Sigmoid colon (tissue), 7 donors: ENCODE results near the gene ZMYND10. TPM values are rescaled to one million over a fixed set of nuclear protein-coding genes. Genes with fewer than 3 reads are reported as not detected.
A peak's percentile ranks its signal among the peaks of the same experiment; 100 is the strongest.

Experiments used
- DNase-seq: peaks from one replicate; pipeline ENCODE4 v3.0.0-alpha.2; 2019
- H3K27ac ChIP-seq, 4 donors: fragments of 200-600 bp; sonication (generic); one replicate each; pipeline ENCODE4 v1.5.1; 2016 to 2019; ENCODE audit warnings: mild to moderate bottlenecking in 1 of 4
- H3K27me3 ChIP-seq, 3 donors: fragments of 200-600 bp; sonication (generic); one replicate each; pipeline ENCODE4 v1.5.1; 2019; ENCODE audit warnings: mild to moderate bottlenecking in 1 of 3
- H3K36me3 ChIP-seq, 4 donors: fragments of 200-600 bp; sonication (generic); one replicate each; pipeline ENCODE4 v1.5.1; 2016 to 2019
- H3K4me1 ChIP-seq, 4 donors: fragments of 200-600 bp; sonication (generic); one replicate each; pipeline ENCODE4 v1.5.1; 2017 to 2019
- H3K4me3 ChIP-seq, 4 donors: fragments of 200-600 bp; sonication (generic); one replicate each; pipeline ENCODE4 v1.5.1; 2017 to 2019; ENCODE audit warnings: mild to moderate bottlenecking in 2 of 4, moderate library complexity in 1 of 4
- H3K9me3 ChIP-seq, 4 donors: fragments of 200-600 bp in 3 of 4; sonication (generic) in 3 of 4; one replicate each; pipeline versions ENCODE4 v1.5.1 to v1.6.1; 2013 to 2019
- EP300 ChIP-seq, 4 donors: sonication (generic); formaldehyde crosslinking; IDR thresholded peaks; one replicate each; pipeline ENCODE4 v1.6.1; 2017; ENCODE audit warnings: antibody characterized with exemption in 4 of 4
- POLR2A ChIP-seq, 2 donors: fragments of 450-650 bp; IDR thresholded peaks; one replicate each; pipeline ENCODE4 v1.6.1; 2016; ENCODE audit warnings: antibody characterized with exemption in 2 of 2, mild to moderate bottlenecking in 2 of 2, moderate library complexity in 2 of 2
- POLR2AphosphoS5 ChIP-seq, 4 donors: sonication (generic); formaldehyde crosslinking; IDR thresholded peaks; one replicate each; pipeline ENCODE4 v1.6.1; 2017; ENCODE audit warnings: antibody characterized with exemption in 4 of 4
- WGBS, 2 donors: extraction: QIAGEN DNeasy Blood & Tissue Kit; methylation state at CpG; one replicate each; pipeline ENCODE4 v1.1.7; 2013; 5-methylcytosine and 5-hydroxymethylcytosine counted together
- intact Hi-C: fragments of 100-400 bp; cut with DNase I; formaldehyde crosslinking; loops from one replicate; pipeline ENCODE4 v1.15.1; 2023
- polyA plus RNA-seq, 3 donors: library from polyadenylated mRNA; stranded (reverse); fragments of 200-250 nt; gene quantifications; one replicate each; pipeline ENCODE4 v1.2.3, GENCODE V29; 2013
- total RNA-seq, 4 donors: library from RNA; depleted of rRNA; stranded (reverse); fragments of >200 nt; gene quantifications; one replicate each; pipeline ENCODE4 v1.1.0, GENCODE V29; 2016
- TF ChIP-seq, protein P1 (sequence below), 4 experiments: fragments of 450-650 bp in 3 of 4; fragments of 200-600 bp in 1 of 4; IDR thresholded peaks; one replicate each; pipeline ENCODE4 v1.5.1; 2016 to 2019; ENCODE audit warnings: antibody characterized with exemption in 4 of 4, mild to moderate bottlenecking in 3 of 4, moderate library complexity in 2 of 4
- donor health status: healthy with polysubstance abuse.
- donor health status: Bipolar disorder and iron deficiency.
- donor health status: healthy.

Gene ZMYND10
- total and polyA plus RNA-seq, 7 donors, result 0.77 to 1.2 TPM; not detected in 5

DNA sequence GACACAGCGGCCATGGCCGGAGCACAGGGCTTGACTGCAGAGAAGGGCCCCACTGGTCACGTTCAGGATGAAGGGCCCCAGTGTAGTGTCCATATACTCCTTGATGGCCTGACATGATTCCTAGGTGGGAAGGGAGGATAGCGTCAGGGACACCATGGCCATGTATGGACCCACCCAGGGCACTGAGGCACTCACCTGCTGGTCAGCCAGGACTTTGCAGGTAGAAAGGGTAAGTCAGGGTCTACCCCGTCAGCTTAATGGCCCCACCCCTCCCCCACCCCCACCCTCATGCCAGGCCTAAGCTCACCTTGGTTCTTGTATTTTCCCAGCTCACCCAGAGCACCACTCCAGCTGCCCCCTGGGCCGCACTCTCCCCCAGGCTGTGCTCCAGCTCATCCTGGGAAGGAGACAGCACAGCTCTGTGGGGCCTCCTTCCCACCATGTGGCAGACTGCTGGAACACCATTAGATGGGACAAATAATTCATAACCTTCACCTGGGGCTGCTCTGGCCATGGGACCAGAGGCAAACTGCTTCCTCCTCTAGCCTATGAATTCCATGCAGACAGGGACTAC is 44.8 kb downstream of the ZMYND10 start:
- TF ChIP-seq POLR2A (IDR thresholded peaks at IDR 0.05), result no peak
- no peak for TF ChIP-seq POLR2AphosphoS5 (IDR thresholded peaks at IDR 0.05)
- no peak for DNase-seq
- Histone ChIP-seq H3K4me3 (no peak overlapping the region), H3K4me1 (peaks cover 4 to 45% (median 40%) of the 10 kb centered on the region in 4 donors), H3K36me3 (no peaks in the 10 kb centered on the region), H3K9me3 (no peaks in the 10 kb centered on the region), H3K27me3 (no peaks in the 10 kb centered on the region), H3K27ac (peak overlapping the region; percentile 88 to 89 (median 88))
- intact Hi-C loops, result no loop called here
- WGBS, 2 donors, result 92 to 94% methylated on average over 6 of the region's 6 CpGs

DNA sequence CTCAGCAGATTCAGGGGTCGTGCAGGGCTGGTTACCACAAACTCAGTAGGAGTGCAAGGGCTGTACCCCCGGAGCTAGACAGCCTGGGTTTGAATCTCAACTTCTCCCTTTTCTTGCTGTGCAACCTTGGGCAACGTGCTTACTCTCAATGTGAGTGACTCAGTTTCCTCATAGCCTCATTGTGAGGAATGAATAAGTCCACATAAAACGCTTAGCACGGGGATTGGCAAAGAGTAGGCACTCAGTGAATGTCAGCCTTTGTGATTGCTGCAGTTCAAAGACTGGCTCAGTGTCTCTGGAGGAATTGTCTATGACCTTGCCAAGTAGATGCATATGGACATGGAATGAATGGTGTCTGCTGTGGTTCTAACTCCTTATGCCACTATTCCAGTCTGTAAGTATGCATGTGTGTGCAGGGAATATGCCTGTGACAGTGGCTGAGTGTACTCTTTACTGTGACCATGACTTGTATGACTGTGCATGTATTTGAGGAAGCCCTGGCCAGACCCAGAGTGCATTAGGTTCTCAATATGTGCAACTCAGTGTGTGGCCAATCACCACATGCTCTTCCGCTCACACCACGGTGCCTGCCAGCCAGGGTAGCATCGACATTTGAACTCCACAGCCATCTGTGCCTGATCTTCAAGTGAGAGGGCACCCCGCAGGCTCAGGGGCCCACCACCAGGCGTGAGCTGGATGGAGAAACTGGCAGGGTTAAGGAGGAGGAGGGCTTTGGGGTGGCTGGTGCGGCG is 45.4 kb downstream of the ZMYND10 start:
- 55 to 56% methylated on average over 12 of the region's 12 CpGs for WGBS, 2 donors
- Histone ChIP-seq H3K4me3 (peak overlapping the region; percentile 38 to 69 (median 63)), H3K4me1 (peaks cover 4 to 45% (median 40%) of the 10 kb centered on the region in 4 donors), H3K9me3 (no peaks in the 10 kb centered on the region), H3K27ac (peak overlapping the region; percentile 88 to 89 (median 88)), H3K36me3 (no peaks in the 10 kb centered on the region), H3K27me3 (no peaks in the 10 kb centered on the region)
- no peak for TF ChIP-seq EP300 (IDR thresholded peaks at IDR 0.05)
- TF ChIP-seq POLR2AphosphoS5 (IDR thresholded peaks at IDR 0.05), result peak in 1 of 4 donors; percentile 6
- peak in 1 of 2 donors; percentile 24 for TF ChIP-seq POLR2A (IDR thresholded peaks at IDR 0.05)
- TF ChIP-seq, protein P1, sequence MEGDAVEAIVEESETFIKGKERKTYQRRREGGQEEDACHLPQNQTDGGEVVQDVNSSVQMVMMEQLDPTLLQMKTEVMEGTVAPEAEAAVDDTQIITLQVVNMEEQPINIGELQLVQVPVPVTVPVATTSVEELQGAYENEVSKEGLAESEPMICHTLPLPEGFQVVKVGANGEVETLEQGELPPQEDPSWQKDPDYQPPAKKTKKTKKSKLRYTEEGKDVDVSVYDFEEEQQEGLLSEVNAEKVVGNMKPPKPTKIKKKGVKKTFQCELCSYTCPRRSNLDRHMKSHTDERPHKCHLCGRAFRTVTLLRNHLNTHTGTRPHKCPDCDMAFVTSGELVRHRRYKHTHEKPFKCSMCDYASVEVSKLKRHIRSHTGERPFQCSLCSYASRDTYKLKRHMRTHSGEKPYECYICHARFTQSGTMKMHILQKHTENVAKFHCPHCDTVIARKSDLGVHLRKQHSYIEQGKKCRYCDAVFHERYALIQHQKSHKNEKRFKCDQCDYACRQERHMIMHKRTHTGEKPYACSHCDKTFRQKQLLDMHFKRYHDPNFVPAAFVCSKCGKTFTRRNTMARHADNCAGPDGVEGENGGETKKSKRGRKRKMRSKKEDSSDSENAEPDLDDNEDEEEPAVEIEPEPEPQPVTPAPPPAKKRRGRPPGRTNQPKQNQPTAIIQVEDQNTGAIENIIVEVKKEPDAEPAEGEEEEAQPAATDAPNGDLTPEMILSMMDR (IDR thresholded peaks at IDR 0.05), result no peak
- DNase-seq, result peak; percentile 75
- intact Hi-C loops, result loop anchor here (2.0 kb wide), 1 partner anchor 21 kb away; no protein-coding TSS in a partner anchor

DNA sequence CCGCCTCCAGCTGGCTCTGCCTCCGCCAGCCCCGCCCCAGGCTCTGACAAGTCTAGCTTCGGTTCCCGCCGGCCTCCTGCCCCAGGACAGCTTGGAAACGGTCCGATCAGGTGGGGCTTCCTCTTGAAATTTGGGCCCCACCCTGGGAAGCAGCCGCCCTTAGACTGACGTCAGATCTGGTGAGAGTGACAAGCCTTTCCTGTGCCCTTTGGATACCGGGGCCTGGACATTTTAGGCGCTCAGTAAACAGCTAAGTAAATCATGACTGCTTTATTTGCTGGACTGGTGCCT is 45.9 kb downstream of the ZMYND10 start:
- no peak for DNase-seq
- H3K9me3 ChIP-seq, result no peaks in the 10 kb centered on the region
- H3K4me3 ChIP-seq, result peak overlapping the region; percentile 38 to 69 (median 63)
- no peaks in the 10 kb centered on the region for H3K27me3 ChIP-seq
- peak in 1 of 4 donors; percentile 3 for TF ChIP-seq POLR2AphosphoS5 (IDR thresholded peaks at IDR 0.05)
- TF ChIP-seq POLR2A (IDR thresholded peaks at IDR 0.05), result no peak
- TF ChIP-seq EP300 (IDR thresholded peaks at IDR 0.05), result peak in 1 of 4 donors; percentile 12
- TF ChIP-seq, protein P1 (IDR thresholded peaks at IDR 0.05), result no peak
- H3K4me1 ChIP-seq, result peaks cover 4 to 45% (median 40%) of the 10 kb centered on the region in 4 donors
- H3K27ac ChIP-seq, result peak overlapping the region; percentile 88 to 89 (median 88)
- intact Hi-C loops, result loop anchor here (2.0 kb wide), 1 partner anchor 21 kb away; no protein-coding TSS in a partner anchor
- WGBS, 2 donors, result 1 to 3% methylated on average over 12 of the region's 12 CpGs
- H3K36me3 ChIP-seq, result no peaks in the 10 kb centered on the region

DNA sequence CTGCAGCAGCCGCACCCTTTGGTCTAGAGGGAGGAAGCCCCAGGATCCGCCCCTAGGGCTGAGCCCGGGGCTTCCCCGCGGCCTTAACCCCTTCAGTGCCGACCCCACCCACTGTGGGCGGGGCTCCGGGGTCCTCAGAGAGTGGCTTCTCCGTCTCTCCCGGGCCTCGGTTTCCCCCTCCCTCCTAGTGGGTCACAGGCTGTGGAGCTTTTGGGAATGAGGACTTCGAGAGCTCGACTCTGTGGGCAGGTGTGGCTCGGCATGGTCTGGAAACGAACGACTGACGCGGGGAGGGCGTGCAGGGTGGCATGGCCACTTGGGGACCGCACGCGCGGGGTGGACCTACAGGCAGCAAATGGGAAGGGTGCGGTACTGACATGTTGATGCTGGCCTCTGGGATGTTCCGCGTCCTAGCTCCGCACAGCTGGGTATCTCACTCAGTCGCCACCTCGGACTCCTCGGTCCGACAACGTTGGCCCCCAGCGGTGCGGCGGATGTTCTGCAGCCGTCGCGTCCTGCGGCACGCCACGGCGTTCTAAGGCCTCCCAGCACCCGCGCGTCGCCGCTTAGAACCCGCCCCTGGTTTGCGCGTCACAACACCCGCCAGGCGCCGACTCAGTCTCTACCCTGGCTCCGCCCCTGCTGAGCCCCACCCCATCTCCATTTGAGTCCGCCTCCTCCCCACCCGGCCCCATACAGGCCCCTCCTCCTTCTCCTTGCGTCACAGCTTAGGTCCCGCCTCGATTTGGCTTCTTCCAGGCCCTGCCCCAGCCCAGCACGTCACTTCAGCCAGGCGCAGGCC is 46.5 kb downstream of the ZMYND10 start, which contains the start of the genes HYAL3 and NAA80:
HYAL3 (minus strand) TSS at position 570 of the 802 bp plus-strand sequence. CDS start 3,803 bp downstream, outside the sequence.
NAA80 (minus strand) TSS at position 570 of the 802 bp plus-strand sequence. CDS start 1,942 bp downstream, outside the sequence.
- peak; percentile 100 for DNase-seq
- Histone ChIP-seq H3K36me3 (no peaks in the 10 kb centered on the region), H3K4me3 (peak within 1 kb of the TSS; percentile 60 to 69 (median 63)), H3K9me3 (no peaks in the 10 kb centered on the region), H3K4me1 (peaks cover 4 to 45% (median 40%) of the 10 kb centered on the region in 4 donors), H3K27ac (peak within 1 kb of the TSS; percentile 88 to 89 (median 88)), H3K27me3 (no peaks in the 10 kb centered on the region)
- TF ChIP-seq POLR2A (IDR thresholded peaks at IDR 0.05) (peak; percentile 83 to 96), POLR2AphosphoS5 (IDR thresholded peaks at IDR 0.05) (peak; percentile 96 to 97 (median 97)), EP300 (IDR thresholded peaks at IDR 0.05) (no peak)
- TF ChIP-seq, protein P1 (IDR thresholded peaks at IDR 0.05), result peak; percentile 28 to 58 (median 44)
- WGBS, 2 donors, result 0 to 1% methylated on average over 61 of the region's 61 CpGs
- intact Hi-C loops, result loop anchor here (2.0 kb wide), 1 partner anchor 22 kb away; no protein-coding TSS in a partner anchor
